Neural cell (in vitro differentiated cells): ENCODE results near the gene ALG3. TPM values are rescaled to one million over a fixed set of nuclear protein-coding genes. Genes with fewer than 3 reads are reported as not detected.

Experiments used
- H2AFZ ChIP-seq: fragments of 200-600, 300-800 bp; sonication (generic), shearing (Covaris generic); 2 replicates; pipeline ENCODE4 v1.6.0; 2014; ENCODE audit warnings: low read depth, mild to moderate bottlenecking, antibody characterized with exemption, low read length, moderate library complexity
- H3F3A ChIP-seq: fragments of 200-600 bp; shearing (Covaris generic); 2 replicates; pipeline ENCODE4 v1.6.1; 2016; ENCODE audit warnings: mild to moderate bottlenecking, moderate library complexity, mixed read lengths, antibody characterized with exemption, low read length; ENCODE audit not compliant: insufficient read depth, poor library complexity, severe bottlenecking
- H3K27ac ChIP-seq: fragments of 200-600, 300-800 bp; sonication (generic), shearing (Covaris generic); 2 replicates; pipeline ENCODE4 v1.5.1; 2014; ENCODE audit warnings: mild to moderate bottlenecking, low read length, moderate library complexity
- H3K27me3 ChIP-seq: fragments of 300-800, 200-600 bp; sonication (generic), shearing (Covaris generic); 2 replicates; pipeline ENCODE4 v1.6.0; 2014; ENCODE audit warnings: mild to moderate bottlenecking, low read depth, low read length, moderate library complexity; ENCODE audit not compliant: insufficient read depth
- H3K36me3 ChIP-seq: fragments of 300-800, 200-600 bp; sonication (generic), shearing (Covaris generic); 2 replicates; pipeline ENCODE4 v1.5.1; 2014; ENCODE audit warnings: mild to moderate bottlenecking, antibody characterized with exemption, low read length, moderate library complexity; ENCODE audit not compliant: insufficient read depth
- H3K4me2 ChIP-seq: fragments of 300-800, 200-600 bp; sonication (generic), shearing (Covaris generic); 2 replicates; pipeline ENCODE4 v1.6.0; 2014; ENCODE audit warnings: mild to moderate bottlenecking, low read length
- H3K4me3 ChIP-seq: fragments of 300-800, 200-600 bp; sonication (generic), shearing (Covaris generic); 2 replicates; pipeline ENCODE4 v1.5.1; 2014; ENCODE audit warnings: mild to moderate bottlenecking, low read length, moderate library complexity
- H3K79me2 ChIP-seq: fragments of 200-600 bp; shearing (Covaris generic); replicated peaks from 2 replicates; pipeline ENCODE4 v1.6.0; 2014; ENCODE audit warnings: mild to moderate bottlenecking, low read length, moderate library complexity; ENCODE audit not compliant: insufficient read depth
- H3K9ac ChIP-seq: fragments of 300-800, 200-600 bp; sonication (generic), shearing (Covaris generic); 2 replicates; pipeline ENCODE4 v1.6.1; 2016; ENCODE audit warnings: mild to moderate bottlenecking, low read length, mixed read lengths
- H3K9me2 ChIP-seq: fragments of 200-600 bp; shearing (Covaris generic); 2 replicates; pipeline ENCODE4 v1.6.1; 2016; ENCODE audit warnings: mild to moderate bottlenecking, low read length, mixed read lengths; ENCODE audit not compliant: insufficient read depth
- H3K9me3 ChIP-seq: fragments of 200-600, 300-800 bp; sonication (generic), shearing (Covaris generic); 2 replicates; pipeline ENCODE4 v1.6.1; 2016; ENCODE audit warnings: mild to moderate bottlenecking, mixed run types, low read length, moderate library complexity, mixed read lengths
- H4K20me1 ChIP-seq: fragments of 200-600 bp; shearing (Covaris generic); 2 replicates; pipeline ENCODE4 v1.6.1; 2016; ENCODE audit warnings: mild to moderate bottlenecking, mixed run types; ENCODE audit not compliant: insufficient read depth
- CTCF ChIP-seq: fragments of 450-650 bp; IDR thresholded peaks from 2 replicates; pipeline ENCODE4 v1.5.1; 2014; ENCODE audit warnings: antibody characterized with exemption, mild to moderate bottlenecking, moderate library complexity; ENCODE audit not compliant: poor library complexity, severe bottlenecking
- EP300 ChIP-seq: fragments of 450-650 bp; conservative IDR thresholded peaks from 2 replicates; pipeline ENCODE4 v1.6.1; 2014; ENCODE audit warnings: antibody characterized with exemption, mild to moderate bottlenecking, moderate library complexity; ENCODE audit not compliant: poor library complexity, severe bottlenecking
- EZH2 ChIP-seq: fragments of 200-600, 300-800 bp; shearing (Covaris generic), sonication (generic); IDR thresholded peaks from 2 replicates; pipeline ENCODE4 v1.6.1; 2014; ENCODE audit warnings: antibody characterized with exemption, low read length, borderline replicate concordance, mild to moderate bottlenecking; ENCODE audit not compliant: insufficient read depth, poor library complexity, severe bottlenecking
- MXI1 ChIP-seq: fragments of 450-650 bp; conservative IDR thresholded peaks from 2 replicates; pipeline ENCODE4 v1.6.1; 2014; ENCODE audit warnings: antibody characterized with exemption, mild to moderate bottlenecking; ENCODE audit not compliant: poor library complexity, severe bottlenecking
- POLR2AphosphoS5 ChIP-seq: IDR thresholded peaks from 2 replicates; pipeline ENCODE4 v1.6.1; 2012
- RAD21 ChIP-seq: fragments of 450-650 bp; conservative IDR thresholded peaks from 2 replicates; pipeline ENCODE4 v1.6.1; 2014; ENCODE audit warnings: antibody characterized with exemption, mild to moderate bottlenecking, moderate library complexity
- REST ChIP-seq: IDR thresholded peaks from 2 replicates; pipeline ENCODE4 v1.6.1; 2012; ENCODE audit warnings: borderline replicate concordance
- SMC3 ChIP-seq: fragments of 450-650 bp; conservative IDR thresholded peaks from 2 replicates; pipeline ENCODE4 v1.6.1; 2014; ENCODE audit warnings: antibody characterized with exemption, mild to moderate bottlenecking, moderate library complexity; ENCODE audit not compliant: poor library complexity
- TAF1 ChIP-seq: IDR thresholded peaks from 2 replicates; pipeline ENCODE4 v1.6.1; 2012; ENCODE audit warnings: low read depth
- polyA plus RNA-seq: library from polyadenylated mRNA; depleted of rRNA; stranded (reverse); fragments of >200 nt; gene quantifications from 2 replicates; pipeline ENCODE4 v1.2.3, GENCODE V29; 2014

ALG3 gene
- polyA plus RNA-seq, 1 donor from 2014 or later: 13.5 TPM

- Histone ChIP-seq H3K9me2 (no peaks in the 10 kb centered on the region), H4K20me1 (no peaks in the 10 kb centered on the region), H3K4me3 (no peak overlapping the region), H3K27me3 (no peaks in the 10 kb centered on the region), H3K4me2 (no peak overlapping the region), H2AFZ (no peak overlapping the region), H3K79me2 (no peaks in the 10 kb centered on the region), H3K36me3 (no peaks in the 10 kb centered on the region), H3K27ac (no peak overlapping the region), H3K9ac (no peak overlapping the region), H3F3A (no peaks in the 10 kb centered on the region), H3K9me3 (no peaks in the 10 kb centered on the region)
- no peak for TF ChIP-seq EP300
- TF ChIP-seq RAD21: no peak
- no peak for TF ChIP-seq SMC3
- no peak for TF ChIP-seq TAF1
Measured at GRCh38 chr3:184239708-184240107, 9.1 kb downstream of the ALG3 start.

- TF ChIP-seq REST (no peak), EZH2 (no peak)
Measured at GRCh38 chr3:184239221-184239620, 9.5 kb downstream of the ALG3 start.

GRCh38 chr3:184238246-184238818 lies 10.4 kb downstream of the ALG3 start:
- Histone ChIP-seq H4K20me1 (no peaks in the 10 kb centered on the region), H3K9me2 (no peaks in the 10 kb centered on the region), H3K4me2 (no peak overlapping the region), H3K36me3 (no peaks in the 10 kb centered on the region), H3K9me3 (no peaks in the 10 kb centered on the region), H3K4me3 (no peak overlapping the region), H3K27me3 (peaks cover 8% of the 10 kb centered on the region), H2AFZ (no peak overlapping the region), H3K27ac (no peak overlapping the region), H3K9ac (no peak overlapping the region), H3F3A (no peaks in the 10 kb centered on the region), H3K79me2 (no peaks in the 10 kb centered on the region)
- TF ChIP-seq POLR2AphosphoS5 (no peak), REST (no peak), EZH2 (no peak), RAD21 (no peak), EP300 (no peak), TAF1 (no peak), SMC3 (no peak), MXI1 (no peak), CTCF (no peak)

More at GRCh38 chr3:184239221-184239620, 9.5 kb downstream of the ALG3 start:
- no peaks in the 10 kb centered on the region for H3K79me2 ChIP-seq
- H2AFZ ChIP-seq: no peak overlapping the region
- no peak overlapping the region for H3K4me2 ChIP-seq
- H3K9me2 ChIP-seq: no peaks in the 10 kb centered on the region
- no peaks in the 10 kb centered on the region for H4K20me1 ChIP-seq
- no peaks in the 10 kb centered on the region for H3K27me3 ChIP-seq
- H3F3A ChIP-seq: no peaks in the 10 kb centered on the region
- H3K36me3 ChIP-seq: no peaks in the 10 kb centered on the region
- H3K4me3 ChIP-seq: no peak overlapping the region
- no peaks in the 10 kb centered on the region for H3K9me3 ChIP-seq
- no peak overlapping the region for H3K9ac ChIP-seq
- H3K27ac ChIP-seq: no peak overlapping the region
